RWPE1 (cell line): Measurements from ENCODE around the gene TMTC1.

ENCODE experiments used
- CTCF ChIA-PET: fragments of 350-600 bp; sonication (Branson Sonifier 250); formaldehyde crosslinking; extraction: SDS; loops from one replicate; lab custom pipeline; 2021; lab: Yijun Ruan, JAX
- POLR2A ChIA-PET: fragments of 400-600 bp; formaldehyde crosslinking; extraction: SDS; loops from one replicate; lab custom pipeline; 2020; ENCODE audit warnings: antibody characterized with exemption; ENCODE audit not compliant: low non-redundant PET; lab: Yijun Ruan, JAX
- DNase-seq: peaks from one replicate; pipeline ENCODE4 v3.0.0; 2012; ENCODE audit warnings: low spot score
- H3K27ac ChIP-seq: fragments of 450-650 bp; 2 replicates; pipeline ENCODE4 v1.5.1; 2017
- CTCF ChIP-seq: fragments of 450-650 bp; conservative IDR thresholded peaks from 2 replicates; pipeline ENCODE4 v1.5.1; 2017; ENCODE audit warnings: low read depth, mild to moderate bottlenecking

TMTC1 gene

GRCh38 chr12:29580971-29581370 is 202.8 kb downstream of the TMTC1 start:
- TF ChIP-seq CTCF: no peak
- CTCF ChIA-PET: no interaction called here
- DNase-seq: no peak
- POLR2A ChIA-PET: no interaction called here
- H3K27ac ChIP-seq: no peak overlapping the region

GRCh38 chr12:29578731-29579130 is 205.0 kb downstream of the TMTC1 start:
- no peak for DNase-seq
- no peak for TF ChIP-seq CTCF
- CTCF ChIA-PET: no interaction called here
- H3K27ac ChIP-seq: no peak overlapping the region
- POLR2A ChIA-PET: no interaction called here

GRCh38 chr12:29578070-29578469 is 205.7 kb downstream of the TMTC1 start:
- ChIA-PET POLR2A (no interaction called here), CTCF (no interaction called here)
- no peak overlapping the region for H3K27ac ChIP-seq
- no peak for TF ChIP-seq CTCF
- DNase-seq: no peak

GRCh38 chr12:29574500-29574899 is 209.2 kb downstream of the TMTC1 start:
- no peak for DNase-seq
- TF ChIP-seq CTCF: no peak
- POLR2A ChIA-PET: no interaction called here
- no peak overlapping the region for H3K27ac ChIP-seq
- CTCF ChIA-PET: no interaction called here

- TF ChIP-seq CTCF: no peak
- no peak overlapping the region for H3K27ac ChIP-seq
- POLR2A ChIA-PET: no interaction called here
- DNase-seq: no peak
- CTCF ChIA-PET: no interaction called here
Measured at GRCh38 chr12:29572938-29573337, 210.8 kb downstream of the TMTC1 start.

GRCh38 chr12:29572464-29572863 is 211.3 kb downstream of the TMTC1 start:
- no peak for DNase-seq
- ChIA-PET POLR2A (no interaction called here), CTCF (no interaction called here)
- no peak overlapping the region for H3K27ac ChIP-seq
- no peak for TF ChIP-seq CTCF
